Neuronal stem cell (in vitro differentiated cells): ENCODE results near the gene VIL1.

Source experiments
- DNase-seq: peaks from one replicate; pipeline ENCODE4 v3.0.0-alpha.2; 2013; ENCODE audit warnings: low spot score
- H2AFZ ChIP-seq: one replicate; pipeline ENCODE4 v1.6.1; 2013; ENCODE audit warnings: mild to moderate bottlenecking, low read length, inconsistent platforms
- H2AK5ac ChIP-seq: 2 replicates; pipeline ENCODE4 v1.6.1; 2013; ENCODE audit warnings: low read depth, mild to moderate bottlenecking, inconsistent platforms, low read length, moderate library complexity, mixed read lengths
- H2BK120ac ChIP-seq: 2 replicates; pipeline ENCODE4 v1.6.1; 2013; ENCODE audit warnings: low read depth, mild to moderate bottlenecking, inconsistent platforms, low read length, moderate library complexity, mixed read lengths
- H2BK12ac ChIP-seq: one replicate; pipeline ENCODE4 v1.6.1; 2013; ENCODE audit warnings: low read length, inconsistent platforms
- H2BK15ac ChIP-seq: 2 replicates; pipeline ENCODE4 v1.6.1; 2013; ENCODE audit warnings: mild to moderate bottlenecking, low read length, inconsistent platforms, mixed read lengths
- H2BK5ac ChIP-seq: one replicate; pipeline ENCODE4 v1.6.1; 2013; ENCODE audit warnings: inconsistent platforms, mild to moderate bottlenecking, low read length, moderate library complexity
- H3K14ac ChIP-seq: one replicate; pipeline ENCODE4 v1.6.1; 2013; ENCODE audit warnings: low read length, inconsistent platforms
- H3K18ac ChIP-seq: 2 replicates; pipeline ENCODE4 v1.6.1; 2013; ENCODE audit warnings: low read length, inconsistent platforms
- H3K23ac ChIP-seq: 2 replicates; pipeline ENCODE4 v1.6.1; 2013; ENCODE audit warnings: low read depth, mild to moderate bottlenecking, mixed read lengths, low read length, inconsistent platforms; ENCODE audit not compliant: poor library complexity
- H3K27ac ChIP-seq: replicated peaks from 3 replicates; pipeline ENCODE4 v1.5.1; 2013; ENCODE audit warnings: low read length, inconsistent platforms
- H3K27me3 ChIP-seq, 3 experiments: 2 replicates each; pipeline ENCODE4 v1.6.1; 2013; ENCODE audit warnings: low read length in 3 of 3, mild to moderate bottlenecking in 2 of 3, inconsistent platforms in 1 of 3, low read depth in 1 of 3, mixed read lengths in 1 of 3, moderate library complexity in 1 of 3; ENCODE audit not compliant: control insufficient read depth in 3 of 3, insufficient read depth in 3 of 3
- H3K36me3 ChIP-seq, 2 donors: replicated peaks in 1 of 2; 2 replicates each; pipeline ENCODE4 v1.6.1; 2013; ENCODE audit warnings: low read length in 2 of 2; ENCODE audit not compliant: control insufficient read depth in 2 of 2, insufficient read depth in 2 of 2
- H3K4ac ChIP-seq: 2 replicates; pipeline ENCODE4 v1.6.1; 2013; ENCODE audit warnings: inconsistent platforms, mild to moderate bottlenecking, low read length, moderate library complexity
- H3K4me1 ChIP-seq, 2 donors: 1 replicate in 1 of 2; 2 replicates in 1 of 2; pipeline ENCODE4 v1.6.1; 2013; ENCODE audit warnings: low read length in 2 of 2, low read depth in 1 of 2; ENCODE audit not compliant: control insufficient read depth in 2 of 2, insufficient read depth in 1 of 2
- H3K4me2 ChIP-seq: one replicate; pipeline ENCODE4 v1.6.1; 2013; ENCODE audit warnings: mild to moderate bottlenecking, low read length, inconsistent platforms; ENCODE audit not compliant: insufficient read depth, poor library complexity, severe bottlenecking
- H3K4me3 ChIP-seq, 2 donors: 2 replicates each; pipeline ENCODE4 v1.5.1; 2013; ENCODE audit warnings: low read length in 2 of 2, mild to moderate bottlenecking in 2 of 2, inconsistent platforms in 1 of 2, moderate library complexity in 1 of 2
- H3K79me1 ChIP-seq: one replicate; pipeline ENCODE4 v1.6.1; 2013; ENCODE audit warnings: low read depth, mild to moderate bottlenecking, inconsistent platforms, low read length, moderate library complexity
- H3K9ac ChIP-seq: one replicate; pipeline ENCODE4 v1.6.1; 2013; ENCODE audit warnings: mild to moderate bottlenecking, low read depth, low read length, inconsistent platforms; ENCODE audit not compliant: poor library complexity
- H3K9me3 ChIP-seq, 2 donors: replicated peaks in 1 of 2; 2 replicates each; pipeline versions ENCODE3 to v1.6.1; 2013; ENCODE audit warnings: low read length in 2 of 2, mild to moderate bottlenecking in 2 of 2, inconsistent platforms in 1 of 2, low read depth in 1 of 2, mixed read lengths in 1 of 2, moderate library complexity in 1 of 2; ENCODE audit not compliant: control insufficient read depth in 2 of 2, insufficient read depth in 1 of 2
- H4K8ac ChIP-seq: one replicate; pipeline ENCODE4 v1.6.1; 2013; ENCODE audit warnings: low read depth, mild to moderate bottlenecking, inconsistent platforms, low read length, moderate library complexity
- H4K91ac ChIP-seq: one replicate; pipeline ENCODE4 v1.6.1; 2013; ENCODE audit warnings: low read length, low read depth, mild to moderate bottlenecking, inconsistent platforms; ENCODE audit not compliant: poor library complexity
- WGBS, 2 donors: extraction: QIAGEN DNeasy Blood & Tissue Kit; methylation state at CpG; one replicate each; pipeline ENCODE4 v1.1.7; 2013; ENCODE audit warnings: missing lambda C conversion rate in 2 of 2, mixed read lengths in 1 of 2; ENCODE audit not compliant: insufficient read length in 2 of 2, insufficient replicate concordance in 1 of 2; ENCODE audit errors: extremely low coverage in 2 of 2; 5-methylcytosine and 5-hydroxymethylcytosine counted together

Gene VIL1

GRCh38 chr2:218435003-218435982 is 16.4 kb downstream of the VIL1 start:
- Histone ChIP-seq H3K36me3 (no peaks in the 10 kb centered on the region), H2AK5ac (no peak overlapping the region), H3K4ac (no peak overlapping the region), H2BK12ac (no peak overlapping the region), H3K79me1 (no peaks in the 10 kb centered on the region), H3K9ac (peak overlapping the region; percentile 0), H2BK15ac (no peak overlapping the region), H2BK5ac (no peak overlapping the region), H3K4me1 (peaks cover 0 to 7% of the 10 kb centered on the region in 2 donors), H2BK120ac (no peak overlapping the region), H3K9me3 (no peaks in the 10 kb centered on the region), H3K4me2 (no peak overlapping the region), H2AFZ (no peak overlapping the region), H3K14ac (no peak overlapping the region), H3K23ac (no peak overlapping the region), H4K8ac (no peak overlapping the region), H3K18ac (no peak overlapping the region), H4K91ac (no peak overlapping the region), H3K27me3 (peaks cover 0 to 11% (median 0%) of the 10 kb centered on the region in 3 experiments), H3K27ac (no peak overlapping the region), H3K4me3 (no peak overlapping the region)
- no CpG with 5 or more reads among the region's 11 CpGs for WGBS, 2 donors
- DNase-seq: no peak

- Histone ChIP-seq H2AK5ac (no peak overlapping the region), H2AFZ (no peak overlapping the region), H3K9ac (no peak overlapping the region), H4K91ac (no peak overlapping the region), H2BK12ac (no peak overlapping the region), H3K4me2 (no peak overlapping the region), H4K8ac (no peak overlapping the region), H2BK15ac (no peak overlapping the region), H3K36me3 (no peaks in the 10 kb centered on the region), H3K9me3 (no peaks in the 10 kb centered on the region), H3K4ac (no peak overlapping the region), H3K14ac (no peak overlapping the region), H3K79me1 (no peaks in the 10 kb centered on the region), H3K18ac (no peak overlapping the region), H3K27me3 (peaks cover 0 to 3% (median 0%) of the 10 kb centered on the region in 3 experiments), H3K4me1 (peaks cover 0 to 7% of the 10 kb centered on the region in 2 donors), H2BK5ac (no peak overlapping the region), H3K4me3 (no peak overlapping the region), H3K27ac (no peak overlapping the region), H2BK120ac (no peak overlapping the region), H3K23ac (no peak overlapping the region)
- no peak for DNase-seq
- WGBS, 2 donors: no CpG with 5 or more reads among the region's 5 CpGs
These were observed 18.1 kb downstream of the VIL1 start for GRCh38 chr2:218436992-218437391.

GRCh38 chr2:218437969-218438368 is 19.0 kb downstream of the VIL1 start:
- H3K27ac ChIP-seq: no peak overlapping the region
- peaks cover 0 to 7% of the 10 kb centered on the region in 2 donors for H3K4me1 ChIP-seq
- H3K9me3 ChIP-seq: no peaks in the 10 kb centered on the region
- no peak overlapping the region for H3K18ac ChIP-seq
- no peak overlapping the region for H4K8ac ChIP-seq
- no peak overlapping the region for H3K4me2 ChIP-seq
- H3K4me3 ChIP-seq: no peak overlapping the region
- no peaks in the 10 kb centered on the region for H3K27me3 ChIP-seq
- no peaks in the 10 kb centered on the region for H3K36me3 ChIP-seq
- no peak overlapping the region for H2BK120ac ChIP-seq
- no peak overlapping the region for H3K23ac ChIP-seq
- H2AK5ac ChIP-seq: no peak overlapping the region
- DNase-seq: no peak
- no peaks in the 10 kb centered on the region for H3K79me1 ChIP-seq
- no peak overlapping the region for H3K4ac ChIP-seq
- no peak overlapping the region for H2BK15ac ChIP-seq
- no peak overlapping the region for H4K91ac ChIP-seq
- no peak overlapping the region for H2BK5ac ChIP-seq
- no peak overlapping the region for H3K14ac ChIP-seq
- no peak overlapping the region for H2AFZ ChIP-seq
- WGBS, 2 donors: no CpG with 5 or more reads among the region's 1 CpG
- no peak overlapping the region for H3K9ac ChIP-seq
- H2BK12ac ChIP-seq: no peak overlapping the region

GRCh38 chr2:218438596-218438995 is 19.7 kb downstream of the VIL1 start:
- no peak overlapping the region for H3K27ac ChIP-seq
- no peak overlapping the region for H4K91ac ChIP-seq
- DNase-seq: no peak
- H3K4me2 ChIP-seq: no peak overlapping the region
- H4K8ac ChIP-seq: no peak overlapping the region
- no peak overlapping the region for H3K14ac ChIP-seq
- H2BK120ac ChIP-seq: no peak overlapping the region
- H2BK12ac ChIP-seq: no peak overlapping the region
- no peak overlapping the region for H2AK5ac ChIP-seq
- no peak overlapping the region for H2BK15ac ChIP-seq
- H3K79me1 ChIP-seq: no peaks in the 10 kb centered on the region
- no peak overlapping the region for H3K4ac ChIP-seq
- no peak overlapping the region for H3K23ac ChIP-seq
- no peak overlapping the region for H3K4me3 ChIP-seq
- H3K9me3 ChIP-seq: no peaks in the 10 kb centered on the region
- WGBS, 2 donors: no CpG with 5 or more reads among the region's 4 CpGs
- H3K27me3 ChIP-seq: no peaks in the 10 kb centered on the region
- H3K9ac ChIP-seq: no peak overlapping the region
- H3K18ac ChIP-seq: peak overlapping the region; percentile 11
- H3K36me3 ChIP-seq: no peaks in the 10 kb centered on the region
- H2AFZ ChIP-seq: no peak overlapping the region
- H3K4me1 ChIP-seq: peaks cover 0 to 7% of the 10 kb centered on the region in 2 donors
- H2BK5ac ChIP-seq: no peak overlapping the region
